Measurements from ENCODE around the gene TMBIM1.

Gene TMBIM1

GRCh38 chr2:218257390-218257981 lies 34.8 kb downstream of the TMBIM1 start:
- DNase-seq (ENCODE audit: low read depth): no peak

DNA sequence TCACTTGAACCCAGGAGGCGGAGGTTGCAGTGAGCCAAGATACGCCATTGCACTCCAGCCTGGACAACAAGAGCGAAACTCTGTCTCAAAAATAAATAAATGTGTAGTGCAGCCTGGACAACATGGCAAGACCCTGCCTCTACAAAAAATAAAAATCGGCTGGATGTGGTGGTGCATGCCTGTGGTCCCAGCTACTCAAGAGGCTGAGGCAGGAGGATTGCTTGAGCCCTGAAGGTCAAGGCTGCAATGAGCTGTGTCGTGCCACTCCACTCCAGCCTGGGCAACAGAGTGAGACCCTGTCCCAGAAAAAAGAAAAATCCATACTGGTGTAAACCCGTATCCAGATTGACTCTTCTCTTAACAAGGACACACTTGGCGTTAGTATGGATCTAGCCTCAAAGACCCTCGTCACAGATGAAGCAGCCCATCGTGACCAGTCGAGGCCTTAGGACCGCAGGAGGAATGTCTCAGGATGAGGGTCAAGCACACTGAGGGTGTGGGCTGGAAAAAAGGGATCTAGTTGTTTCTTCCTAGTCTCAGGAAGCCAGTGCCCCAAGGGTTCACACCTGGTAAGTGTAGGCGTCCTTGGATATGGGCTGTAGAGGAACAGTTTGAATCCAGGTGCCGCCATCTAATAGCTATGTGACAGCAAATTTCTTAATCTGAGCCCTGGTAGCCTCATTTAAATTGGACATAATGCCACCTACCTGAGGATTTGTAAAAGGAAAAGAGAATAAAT lies 35.5 kb downstream of the TMBIM1 start:
- no peak for DNase-seq (ENCODE audit: low read depth)

- no peak for DNase-seq (ENCODE audit: low read depth)
Observed at GRCh38 chr2:218255446-218255845, 36.9 kb downstream of the TMBIM1 start.

GRCh38 chr2:218253232-218253625 lies 39.1 kb downstream of the TMBIM1 start:
- no peak for DNase-seq (ENCODE audit: low read depth)

GRCh38 chr2:218252509-218253231 lies 39.6 kb downstream of the TMBIM1 start:
- no peak for DNase-seq (ENCODE audit: low read depth)

DNA sequence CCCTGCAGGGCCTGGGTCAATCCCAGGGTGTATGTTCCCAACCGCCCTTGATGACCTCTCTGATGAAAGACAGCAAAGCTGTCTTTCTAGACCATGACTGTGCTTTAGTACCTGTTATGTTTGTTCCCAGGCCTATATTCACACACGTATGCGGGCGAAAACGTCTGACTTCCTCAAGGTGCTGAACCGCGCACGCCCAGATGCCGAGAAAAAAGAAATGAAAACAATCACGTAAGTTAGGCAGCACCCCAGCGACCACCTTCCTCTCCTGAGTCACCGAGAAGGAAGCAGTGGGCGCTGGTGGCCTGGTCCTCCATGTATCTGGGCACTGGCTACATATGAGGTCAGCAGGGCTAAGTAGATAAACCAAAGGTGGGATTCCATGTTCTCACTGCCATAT lies 42.6 kb downstream of the TMBIM1 start:
- DNase-seq (ENCODE audit: low read depth): no peak

DNA sequence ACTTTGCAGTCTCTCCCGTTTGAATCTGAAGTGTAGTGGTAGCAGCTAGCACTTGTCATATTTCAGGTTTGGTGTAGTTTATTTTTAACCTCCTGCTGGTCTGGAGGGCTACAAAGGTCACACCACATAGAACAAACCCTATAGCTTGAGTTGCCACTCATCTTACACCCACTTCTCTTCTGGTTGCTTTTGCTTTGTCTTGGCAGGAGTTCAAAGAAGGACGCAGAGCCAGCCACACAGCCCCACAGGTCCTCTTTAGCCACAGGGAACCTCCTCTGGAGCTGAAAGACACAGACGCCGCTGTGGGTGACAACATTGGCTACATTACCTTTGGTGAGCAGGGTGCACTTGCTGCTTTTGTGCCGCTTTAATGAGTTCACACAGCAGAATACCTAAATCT lies 47.1 kb downstream of the TMBIM1 start:
- DNase-seq (ENCODE audit: low read depth): no peak

GRCh38 chr2:218244665-218245064 lies 47.6 kb downstream of the TMBIM1 start:
- DNase-seq (ENCODE audit: low read depth): no peak

DNA sequence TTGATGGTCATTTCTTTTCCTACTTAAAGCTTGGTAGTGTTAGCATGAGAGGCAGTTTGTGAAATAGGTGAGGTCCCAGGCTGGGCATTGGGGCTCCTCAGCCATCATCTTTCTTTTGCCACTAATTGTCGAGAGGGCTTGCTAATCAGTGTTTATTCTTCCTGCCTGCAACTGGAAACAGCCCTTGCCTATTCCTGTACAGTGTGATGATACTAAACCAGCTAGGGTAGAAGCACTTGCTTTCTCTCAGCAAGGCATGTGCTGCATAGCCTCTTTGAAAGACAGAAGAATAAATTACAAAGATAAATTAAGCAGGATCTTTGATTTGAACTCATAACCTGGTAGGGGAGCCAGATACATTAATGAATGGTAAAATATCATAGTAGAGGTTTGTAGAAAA lies 48.1 kb downstream of the TMBIM1 start:
- DNase-seq (ENCODE audit: low read depth): no peak

GRCh38 chr2:218238887-218239286 lies 53.4 kb downstream of the TMBIM1 start:
- DNase-seq (ENCODE audit: low read depth): no peak

- DNase-seq (ENCODE audit: low read depth): no peak
Observed at GRCh38 chr2:218236829-218237228, 55.5 kb downstream of the TMBIM1 start.

DNA sequence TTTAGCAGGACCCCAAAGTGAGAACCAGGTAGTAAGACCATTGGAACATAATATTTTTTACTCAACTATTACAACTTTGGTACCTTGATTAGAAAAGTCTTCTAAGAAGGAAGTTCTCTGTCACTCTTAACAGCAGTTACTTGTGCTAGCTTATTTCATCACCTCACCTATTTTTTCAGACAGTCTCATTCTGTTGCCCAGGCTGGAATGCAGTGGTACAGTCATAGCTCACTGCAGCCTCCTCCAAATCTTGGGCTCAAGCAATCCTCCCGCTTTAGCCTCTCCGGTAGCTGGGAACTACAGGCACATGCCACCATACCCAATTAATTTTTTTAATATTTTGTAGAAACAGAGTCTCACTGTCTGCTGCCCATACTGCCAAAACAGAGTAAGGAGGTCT lies 57.3 kb downstream of the TMBIM1 start:
- no peak for DNase-seq (ENCODE audit: low read depth)

DNA sequence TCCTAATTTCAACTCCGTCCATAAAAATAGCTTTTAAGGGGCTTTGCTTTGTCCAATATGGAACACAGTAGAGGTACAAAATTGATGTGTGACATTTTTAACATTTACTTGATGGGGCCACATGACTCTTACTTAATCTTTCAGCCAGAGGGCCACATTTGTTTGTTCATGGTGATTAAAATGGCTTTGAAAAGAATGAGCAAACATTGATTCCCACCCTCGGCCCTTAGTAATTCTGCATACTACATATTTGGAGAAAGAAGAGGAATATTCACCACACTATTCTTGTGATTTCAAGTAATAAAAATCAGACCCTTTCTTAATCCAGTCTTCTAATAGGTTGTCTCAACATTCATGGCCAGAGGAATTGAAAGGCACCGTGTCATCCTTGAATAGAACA lies 57.8 kb downstream of the TMBIM1 start:
- no peak for DNase-seq (ENCODE audit: low read depth)

DNA sequence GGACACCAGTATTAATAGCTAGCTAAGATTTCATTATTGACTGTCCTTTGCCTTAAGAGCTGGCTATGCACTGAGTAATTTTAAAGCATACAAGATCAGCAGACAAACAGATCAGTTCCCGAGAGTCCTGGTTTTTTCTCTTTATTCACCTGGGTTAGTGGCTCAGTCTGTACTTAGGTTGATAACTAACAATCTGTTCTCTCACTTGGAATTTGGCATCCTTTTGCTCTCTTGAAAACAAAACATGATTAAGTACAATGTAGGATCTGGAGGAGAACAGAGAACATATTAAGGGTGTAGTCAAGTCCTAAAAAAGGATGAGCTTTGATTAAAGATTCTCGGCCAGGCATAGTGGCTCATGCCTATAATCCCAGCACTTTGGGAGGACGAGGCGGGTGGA lies 58.8 kb downstream of the TMBIM1 start:
- DNase-seq (ENCODE audit: low read depth): no peak

DNA sequence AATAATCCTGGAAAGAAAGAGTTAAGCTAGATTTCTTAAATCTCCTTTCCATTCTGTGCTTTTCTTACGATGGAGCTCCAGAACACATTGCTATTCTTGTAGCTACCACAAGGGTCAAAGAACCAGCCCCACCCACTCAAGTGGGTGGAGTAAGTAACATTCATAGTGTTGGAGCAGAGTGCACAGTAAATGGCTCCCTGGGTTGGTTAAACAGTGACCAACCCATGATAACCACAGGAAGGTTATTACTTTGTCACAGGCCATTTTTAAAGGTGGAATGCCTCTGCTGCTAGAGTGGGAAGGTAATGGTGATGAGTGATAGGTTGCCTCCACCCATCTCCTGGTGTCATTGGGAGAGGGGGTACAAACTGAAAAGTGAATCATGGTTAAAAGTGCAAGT lies 61.4 kb downstream of the TMBIM1 start:
- DNase-seq (ENCODE audit: low read depth): no peak

- DNase-seq (ENCODE audit: low read depth): no peak
Observed at GRCh38 chr2:218229851-218230250, 62.5 kb downstream of the TMBIM1 start.

- DNase-seq (ENCODE audit: low read depth): no peak
Observed at GRCh38 chr2:218229239-218229638, 63.1 kb downstream of the TMBIM1 start.

DNA sequence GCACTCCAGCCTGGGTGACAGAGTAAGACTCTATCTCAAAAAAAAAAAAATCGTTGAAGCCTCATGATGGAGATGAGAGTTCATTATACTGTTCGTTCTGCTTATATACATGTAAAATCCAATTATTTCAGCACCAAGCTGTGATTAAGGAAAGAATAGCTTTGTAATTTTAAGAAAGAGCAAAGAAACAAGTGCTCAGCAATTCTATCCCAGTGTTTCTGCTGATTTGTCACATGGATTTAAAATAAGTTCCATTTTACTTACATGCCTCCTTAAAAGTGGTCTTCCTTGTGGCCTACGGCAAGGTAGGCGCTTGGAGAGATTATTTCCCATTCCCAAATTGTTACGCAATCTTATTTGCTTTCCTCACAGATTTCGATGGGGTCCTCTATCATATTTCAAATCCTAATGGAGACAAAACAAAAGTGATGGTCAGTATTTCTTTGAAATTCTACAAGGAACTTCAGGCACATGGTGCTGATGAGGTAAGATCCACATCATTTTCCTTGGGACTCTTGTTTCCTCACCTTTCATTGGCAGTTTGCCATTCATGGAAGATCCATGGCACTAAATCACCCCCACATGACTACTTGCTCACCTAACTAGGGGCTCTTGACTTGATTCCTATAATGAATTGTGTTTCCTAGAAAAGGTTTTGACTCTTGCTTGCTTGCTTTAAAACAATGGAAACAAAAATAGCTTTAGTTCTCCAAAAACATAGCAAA lies 63.8 kb downstream of the TMBIM1 start:
- no peak for DNase-seq (ENCODE audit: low read depth)

DNA sequence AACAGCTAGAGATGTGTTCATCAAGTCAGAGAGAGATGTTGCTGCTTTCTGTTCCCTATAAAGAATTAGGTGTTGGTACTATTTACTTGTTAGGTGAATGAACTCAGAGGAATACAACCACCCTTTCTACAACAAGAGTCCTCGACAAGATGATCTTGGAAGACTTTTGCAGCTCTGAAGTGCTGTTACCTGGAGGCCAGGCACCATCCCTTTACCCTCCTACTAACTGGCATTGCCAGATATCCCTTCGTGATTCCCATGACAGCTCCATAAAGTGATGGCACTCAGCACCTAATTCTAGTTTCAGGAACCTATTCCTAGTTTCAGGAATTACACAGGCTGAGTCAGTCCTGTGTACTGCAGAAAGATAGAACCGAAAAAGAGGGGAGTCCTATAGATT lies 65.4 kb downstream of the TMBIM1 start:
- no peak for DNase-seq (ENCODE audit: low read depth)

Data from CMK (cell line).